ENCODE results near the gene PLCD3.
A peak's percentile ranks its signal among the peaks of the same experiment; 100 is the strongest.

PLCD3 gene

DNA sequence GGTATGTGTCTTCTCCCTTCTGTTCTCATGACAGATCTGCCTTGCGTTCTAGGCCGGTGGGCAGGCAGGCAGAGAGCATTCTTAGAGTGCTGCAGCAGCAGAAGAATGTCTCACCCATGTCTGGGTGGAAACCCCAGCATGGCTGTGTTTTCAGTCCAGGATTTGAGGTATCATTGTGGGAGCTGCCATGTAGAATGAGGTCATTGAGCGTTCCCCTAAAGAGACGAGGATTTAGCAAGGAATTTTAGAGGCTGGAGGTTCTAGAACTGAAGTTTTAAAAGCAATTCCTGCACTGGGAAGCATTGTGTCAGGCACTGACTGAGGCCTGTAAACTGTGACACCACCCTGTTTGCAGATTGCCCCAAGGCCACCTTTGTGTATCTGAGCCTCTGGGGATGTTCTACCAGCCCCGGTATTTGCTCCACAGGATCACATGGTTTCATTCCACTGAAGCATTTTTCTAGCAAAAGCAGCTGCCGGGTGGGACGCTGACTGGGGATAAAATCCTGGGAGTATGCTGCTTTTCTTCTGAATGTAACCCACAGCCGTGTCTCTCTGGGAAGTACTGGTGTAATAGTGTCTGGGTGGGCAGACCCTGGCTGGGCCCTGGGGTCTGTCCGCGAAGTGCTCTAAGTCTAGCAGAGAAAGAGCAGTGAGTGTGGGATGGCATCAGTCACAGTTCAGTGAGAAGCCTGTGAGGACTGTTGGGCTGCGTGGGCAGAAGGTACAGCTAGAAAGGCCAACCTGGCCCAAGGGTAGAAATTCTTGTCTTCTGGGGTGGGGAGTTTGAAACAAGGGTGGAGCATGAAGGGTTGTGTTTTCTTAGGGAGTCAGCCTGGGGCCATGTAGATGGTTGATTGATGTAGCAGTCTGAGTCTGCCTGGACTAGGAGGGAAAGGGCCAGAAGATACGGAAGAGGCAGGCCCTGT lies 30.2 kb downstream of the PLCD3 start:
- DNase-seq = no peak

DNA sequence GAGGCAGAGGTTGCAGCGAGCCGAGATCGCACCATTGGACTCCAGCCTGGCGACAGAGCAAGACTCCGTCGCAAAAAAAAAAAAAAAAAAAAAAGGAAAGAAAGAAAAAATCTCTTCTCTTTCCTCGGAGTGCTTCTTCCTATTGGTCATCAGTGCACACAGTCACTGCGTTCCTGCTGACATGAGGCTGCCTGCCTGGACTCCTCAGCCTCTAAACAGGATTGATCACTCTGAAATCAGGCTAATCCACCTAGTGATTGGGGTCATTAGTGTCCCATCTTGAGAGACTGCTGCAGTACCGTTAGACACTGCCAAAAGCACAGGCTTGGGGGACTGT lies 30.8 kb downstream of the PLCD3 start:
- DNase-seq = no peak

DNA sequence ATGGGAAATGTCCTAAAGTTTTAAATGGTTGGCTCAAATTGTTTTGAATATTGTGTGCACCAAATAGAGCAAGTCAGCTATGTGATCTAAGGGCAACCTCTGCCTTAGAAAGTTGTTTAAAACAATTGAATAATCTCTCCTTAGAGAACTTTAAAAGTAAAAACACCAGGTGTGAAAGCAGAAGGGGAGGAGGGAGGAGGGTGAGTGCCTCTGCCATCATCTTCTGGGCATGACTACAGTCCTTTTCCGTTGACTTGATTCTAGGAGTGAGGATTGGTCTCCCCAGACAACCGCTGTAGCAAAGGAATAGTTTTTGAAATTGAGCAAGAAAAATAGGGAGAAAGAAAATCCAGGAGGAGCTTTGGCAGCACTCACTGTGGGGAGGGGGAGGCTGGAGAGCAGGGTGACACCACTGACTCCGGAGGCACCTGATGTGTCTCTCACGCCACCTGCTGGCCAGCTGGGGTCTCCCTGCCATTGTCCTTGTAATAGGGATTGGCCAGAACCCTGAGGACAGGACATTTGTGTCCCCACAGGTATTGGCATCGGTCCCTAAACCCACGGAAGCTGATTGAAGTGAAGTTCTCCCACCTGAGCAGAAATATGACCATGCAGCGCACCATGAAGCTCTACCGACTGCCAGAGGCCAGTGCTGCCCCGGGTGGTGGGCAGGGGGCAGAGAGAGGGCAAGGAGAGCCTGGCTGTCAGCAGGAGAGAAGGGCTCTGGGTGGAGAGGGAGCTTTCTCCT lies 33.3 kb downstream of the PLCD3 start:
- DNase-seq = peak; percentile 64

DNA sequence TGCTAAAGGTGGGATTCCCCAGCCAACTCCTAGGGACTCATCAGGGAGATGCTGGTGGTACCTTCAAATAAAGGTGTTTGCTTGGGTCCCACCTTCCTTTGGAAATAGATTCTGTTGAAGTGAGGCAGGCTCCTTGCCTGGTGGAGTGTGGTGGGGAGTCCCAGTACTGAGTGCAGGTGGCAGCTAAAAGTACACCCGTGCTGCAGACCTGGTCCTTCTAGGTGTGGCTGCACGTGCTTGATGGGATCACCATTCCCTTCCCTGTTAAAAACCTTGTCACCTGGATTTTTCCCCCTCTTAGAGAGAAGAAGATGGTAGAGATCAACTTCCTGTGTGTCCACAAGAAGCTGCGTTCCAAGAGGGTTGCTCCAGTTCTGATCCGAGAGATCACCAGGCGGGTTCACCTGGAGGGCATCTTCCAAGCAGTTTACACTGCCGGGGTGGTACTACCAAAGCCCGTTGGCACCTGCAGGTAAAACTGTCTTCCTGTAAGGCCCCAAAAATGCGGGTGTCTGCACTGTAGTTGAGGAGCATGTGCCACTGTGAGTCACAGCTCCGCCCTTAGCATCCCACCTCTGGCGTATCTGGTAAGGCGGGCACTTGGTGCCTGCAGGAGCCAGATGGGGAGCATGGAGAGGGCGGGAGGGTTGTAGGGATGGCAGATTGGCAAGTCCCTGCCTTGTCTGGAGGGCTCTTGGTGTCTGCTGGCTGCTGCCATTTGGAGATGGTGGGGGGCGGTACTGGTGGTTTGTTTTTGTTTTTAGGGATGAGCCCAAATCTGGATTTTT lies 34.0 kb downstream of the PLCD3 start:
- no peak for DNase-seq

DNA sequence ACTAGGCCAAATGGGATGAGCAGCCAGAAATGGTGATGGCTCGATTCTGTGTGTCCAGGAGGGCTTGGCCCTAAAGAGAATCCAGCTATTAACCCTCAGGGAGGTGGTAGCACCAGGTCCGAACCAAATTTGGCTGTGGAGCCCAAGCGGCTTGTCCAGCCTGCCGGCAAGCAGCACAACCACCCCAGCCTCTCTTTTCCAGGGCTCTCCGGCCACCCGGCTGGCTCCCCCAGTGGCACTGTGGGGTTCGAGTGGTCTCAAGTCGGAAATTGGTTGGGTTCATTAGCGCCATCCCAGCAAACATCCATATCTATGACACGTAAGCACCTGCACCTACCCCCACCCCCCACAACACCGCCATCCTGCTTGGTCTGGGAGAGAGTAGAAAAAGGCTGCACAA lies 35.4 kb downstream of the PLCD3 start:
- DNase-seq = no peak

- peak in 1 of 2 experiments; percentile 43 for DNase-seq
Observed at GRCh38 chr17:45096141-45096540, 36.2 kb downstream of the PLCD3 start.

GRCh38 chr17:45093444-45094110 lies 38.7 kb downstream of the PLCD3 start:
- DNase-seq = no peak

DNA sequence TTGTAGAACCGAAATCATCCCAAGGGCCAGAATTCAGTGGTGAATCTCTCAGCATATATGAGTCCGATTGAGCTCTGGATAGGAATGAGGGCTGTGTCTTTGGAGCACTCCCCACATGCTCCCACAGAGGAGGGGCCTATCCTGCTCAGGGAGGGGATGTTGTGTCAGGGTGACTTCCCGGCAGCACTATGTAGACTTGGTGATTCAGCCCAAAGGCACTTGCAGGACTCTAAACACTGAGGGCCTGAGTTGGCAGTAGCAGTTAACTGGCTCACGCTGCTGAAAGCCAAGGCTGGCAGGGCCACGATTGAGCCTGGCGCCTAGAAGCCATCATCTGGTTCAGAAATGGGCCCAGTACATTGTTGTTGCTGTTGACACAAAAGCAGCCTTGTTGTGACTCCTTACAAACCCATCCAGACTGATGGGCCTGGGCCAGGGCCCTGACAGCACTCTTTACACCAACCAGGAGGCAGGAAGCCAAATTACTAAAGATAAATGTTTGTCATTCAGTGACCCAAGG lies 39.3 kb downstream of the PLCD3 start:
- peak; percentile 90 to 95 for DNase-seq

GRCh38 chr17:45091778-45092425 lies 40.4 kb downstream of the PLCD3 start:
- peak in 1 of 2 experiments; percentile 23 for DNase-seq

DNA sequence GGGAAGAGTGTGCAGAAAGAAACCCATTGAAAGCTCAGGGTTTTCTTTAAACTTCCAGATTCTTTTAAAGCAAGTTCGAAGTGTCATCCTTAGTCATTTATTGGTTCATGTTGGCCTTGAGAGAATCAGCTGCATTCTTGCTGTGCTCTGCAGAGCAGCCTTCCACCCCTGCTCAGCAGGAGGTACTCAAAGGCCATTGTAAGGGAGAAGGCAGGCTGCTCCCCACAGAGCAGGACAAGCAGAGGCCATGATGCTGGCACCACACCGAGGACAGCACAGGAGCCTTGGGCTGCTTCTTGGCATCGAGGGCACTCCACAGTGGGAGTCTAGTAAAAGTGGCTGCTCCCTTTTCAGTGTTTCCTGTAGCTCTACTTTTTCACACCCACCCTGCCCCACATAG lies 41.6 kb downstream of the PLCD3 start:
- DNase-seq = no peak

- DNase-seq = no peak
Observed at GRCh38 chr17:45088741-45089140, 43.6 kb downstream of the PLCD3 start.

GRCh38 chr17:45087978-45088377 lies 44.3 kb downstream of the PLCD3 start:
- DNase-seq = no peak

DNA sequence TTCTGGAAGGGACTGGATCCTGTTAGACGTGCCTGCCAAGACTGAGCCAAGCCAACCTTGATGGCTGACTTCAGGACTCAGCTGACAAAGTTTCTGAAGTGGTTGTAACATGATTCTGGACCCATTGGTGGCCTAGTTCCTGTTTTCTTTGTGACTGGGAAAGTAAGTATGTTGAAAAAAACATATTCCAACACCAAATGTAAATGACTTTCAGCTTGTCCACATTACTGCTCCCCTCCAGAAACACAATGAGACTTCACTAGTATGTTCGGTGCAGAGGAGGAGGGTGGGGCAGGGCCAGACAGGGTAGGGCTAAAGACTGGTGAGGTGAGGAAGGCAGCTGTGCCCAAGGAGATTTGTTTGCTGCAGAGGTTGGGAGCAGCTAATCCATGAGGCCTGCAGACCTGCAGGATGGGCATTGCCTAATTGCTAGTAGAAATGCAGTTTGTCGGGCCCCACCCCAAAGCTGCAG lies 44.8 kb downstream of the PLCD3 start:
- DNase-seq = no peak

- DNase-seq = no peak
Observed at GRCh38 chr17:45086865-45087503, 45.3 kb downstream of the PLCD3 start.

GRCh38 chr17:45086391-45086790 lies 45.9 kb downstream of the PLCD3 start:
- no peak for DNase-seq

GRCh38 chr17:45081047-45081703 lies 51.1 kb downstream of the PLCD3 start:
- DNase-seq = no peak

GRCh38 chr17:45077643-45078042 lies 54.7 kb downstream of the PLCD3 start:
- DNase-seq = no peak

GRCh38 chr17:45073414-45074070 lies 58.8 kb downstream of the PLCD3 start:
- DNase-seq = no peak

- no peak for DNase-seq
Observed at GRCh38 chr17:45070809-45071208, 61.5 kb downstream of the PLCD3 start.

DNA sequence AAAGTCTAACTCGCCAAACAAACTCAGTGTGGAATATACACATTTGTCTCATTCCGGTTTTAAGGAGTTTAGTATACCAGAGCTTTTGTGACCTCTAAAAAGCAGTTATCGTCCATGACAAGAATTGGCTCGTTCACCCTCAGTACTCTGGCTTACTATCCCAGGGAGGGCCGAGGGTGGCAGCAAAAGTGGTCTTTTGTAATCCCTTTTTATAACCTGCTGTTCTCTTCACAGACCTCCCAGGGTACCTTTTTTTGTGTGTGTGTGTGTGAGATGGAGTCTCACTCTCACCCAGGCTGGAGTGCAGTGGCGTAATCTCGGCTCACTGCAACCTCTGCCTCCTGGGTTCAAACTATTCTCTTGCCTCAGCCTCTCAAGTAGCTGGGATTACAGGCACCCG lies 62.3 kb downstream of the PLCD3 start:
- no peak for DNase-seq
